Esophagus squamous epithelium (tissue), 5 donors: ENCODE measurements around the gene SKOR1. TPM values are rescaled to one million over a fixed set of nuclear protein-coding genes. Genes with fewer than 3 reads are reported as not detected.

Experiments used
- DNase-seq: peaks from one replicate; lab custom pipeline; 2025; lab: John Stamatoyannopoulos, UW
- H3K27ac ChIP-seq, 4 donors: fragments of 200-600 bp; sonication (generic); one replicate each; pipeline ENCODE4 v1.5.1; 2016 to 2019; ENCODE audit warnings: mild to moderate bottlenecking in 1 of 4
- H3K27me3 ChIP-seq, 4 donors: fragments of 200-600 bp; sonication (generic); 1 replicate in 3 of 4; 2 replicates in 1 of 4; pipeline versions ENCODE4 v1.5.1 to v1.6.0; 2017 to 2021; ENCODE audit warnings: antibody characterized with exemption in 1 of 4
- H3K36me3 ChIP-seq, 3 donors: fragments of 200-600 bp; sonication (generic); one replicate each; pipeline ENCODE4 v1.5.1; 2016 to 2019
- H3K4me1 ChIP-seq, 3 donors: fragments of 200-600 bp; sonication (generic); one replicate each; pipeline ENCODE4 v1.5.1; 2017 to 2019
- H3K4me3 ChIP-seq, 4 donors: fragments of 200-600 bp; sonication (generic); 1 replicate in 3 of 4; 2 replicates in 1 of 4; pipeline ENCODE4 v1.5.1; 2016 to 2019; ENCODE audit warnings: mild to moderate bottlenecking in 2 of 4, moderate library complexity in 1 of 4
- H3K9me3 ChIP-seq, 3 donors: fragments of 200-600 bp; sonication (generic); one replicate each; pipeline ENCODE4 v1.5.1; 2016 to 2019
- POLR2A ChIP-seq, 4 donors: fragments of 450-650 bp; IDR thresholded peaks; one replicate each; pipeline ENCODE4 v1.6.1; 2017; ENCODE audit warnings: antibody characterized with exemption in 4 of 4, mild to moderate bottlenecking in 4 of 4, moderate library complexity in 3 of 4
- WGBS, 2 donors: methylation state at CpG; one replicate each; pipeline ENCODE4 v1.1.5; 2018; 5-methylcytosine and 5-hydroxymethylcytosine counted together
- intact Hi-C: fragments of 100-400 bp; cut with DNase I; formaldehyde crosslinking; loops from one replicate; pipeline ENCODE4 v1.15.0; 2022
- total RNA-seq, 4 donors: library from RNA; depleted of rRNA; stranded (reverse); fragments of >200 nt; gene quantifications; one replicate each; pipeline ENCODE4 v1.1.0, GENCODE V29; 2016
- TF ChIP-seq, protein P1 (sequence below), 6 experiments: fragments of 450-650 bp in 4 of 6; fragments of 200-600 bp in 2 of 6; sonication (generic) in 2 of 6; IDR thresholded peaks; one replicate each; pipeline ENCODE4 v1.5.1; 2016 to 2019; ENCODE audit warnings: antibody characterized with exemption in 6 of 6, mild to moderate bottlenecking in 4 of 6, moderate library complexity in 4 of 6
- donor health status: DM: yes; HTN: yes; CAD: no.

Gene SKOR1
- total RNA-seq, 4 donors from 2014 or later = 0.09 to 0.76 (median 0.28) TPM

DNA sequence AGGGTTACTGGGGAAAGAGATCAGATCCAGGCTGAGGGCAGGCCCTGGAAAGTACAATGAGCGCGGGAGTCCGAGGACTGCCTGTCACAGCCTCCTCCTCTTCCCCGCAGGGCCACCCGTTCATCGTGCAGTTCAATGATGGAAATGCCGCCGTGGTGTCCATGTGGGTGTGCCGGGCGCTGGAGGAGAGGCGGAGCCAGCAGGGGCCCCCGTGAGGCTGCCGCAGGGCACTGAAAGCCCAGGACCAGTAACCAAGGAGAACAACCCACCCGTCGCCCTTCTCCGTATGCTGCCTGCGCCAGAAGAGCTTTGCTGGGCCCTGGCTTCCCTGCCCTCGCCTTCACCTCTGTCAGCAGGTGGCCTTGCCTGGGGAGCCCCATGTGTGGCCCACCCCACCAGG, 18.8 kb upstream of the SKOR1 start:
- WGBS, 2 donors = 100% methylated on average over 2 to 9 of the region's 18 CpGs
- intact Hi-C loops = no loop called here
- H3K36me3 ChIP-seq = peaks cover 0 to 38% (median 4%) of the 10 kb centered on the region in 3 donors
- no peak overlapping the region for H3K4me3 ChIP-seq
- no peaks in the 10 kb centered on the region for H3K9me3 ChIP-seq
- H3K27ac ChIP-seq = no peak overlapping the region
- no peak for DNase-seq
- no peaks in the 10 kb centered on the region for H3K27me3 ChIP-seq
- no peaks in the 10 kb centered on the region for H3K4me1 ChIP-seq
- TF ChIP-seq, protein P1, sequence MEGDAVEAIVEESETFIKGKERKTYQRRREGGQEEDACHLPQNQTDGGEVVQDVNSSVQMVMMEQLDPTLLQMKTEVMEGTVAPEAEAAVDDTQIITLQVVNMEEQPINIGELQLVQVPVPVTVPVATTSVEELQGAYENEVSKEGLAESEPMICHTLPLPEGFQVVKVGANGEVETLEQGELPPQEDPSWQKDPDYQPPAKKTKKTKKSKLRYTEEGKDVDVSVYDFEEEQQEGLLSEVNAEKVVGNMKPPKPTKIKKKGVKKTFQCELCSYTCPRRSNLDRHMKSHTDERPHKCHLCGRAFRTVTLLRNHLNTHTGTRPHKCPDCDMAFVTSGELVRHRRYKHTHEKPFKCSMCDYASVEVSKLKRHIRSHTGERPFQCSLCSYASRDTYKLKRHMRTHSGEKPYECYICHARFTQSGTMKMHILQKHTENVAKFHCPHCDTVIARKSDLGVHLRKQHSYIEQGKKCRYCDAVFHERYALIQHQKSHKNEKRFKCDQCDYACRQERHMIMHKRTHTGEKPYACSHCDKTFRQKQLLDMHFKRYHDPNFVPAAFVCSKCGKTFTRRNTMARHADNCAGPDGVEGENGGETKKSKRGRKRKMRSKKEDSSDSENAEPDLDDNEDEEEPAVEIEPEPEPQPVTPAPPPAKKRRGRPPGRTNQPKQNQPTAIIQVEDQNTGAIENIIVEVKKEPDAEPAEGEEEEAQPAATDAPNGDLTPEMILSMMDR (IDR thresholded peaks at IDR 0.05) = no peak
- TF ChIP-seq POLR2A (IDR thresholded peaks at IDR 0.05) = no peak

- Histone ChIP-seq H3K4me3 (no peak overlapping the region), H3K27ac (no peak overlapping the region), H3K4me1 (no peaks in the 10 kb centered on the region), H3K27me3 (no peaks in the 10 kb centered on the region), H3K36me3 (peaks cover 0 to 38% (median 4%) of the 10 kb centered on the region in 3 donors), H3K9me3 (no peaks in the 10 kb centered on the region)
- no peak for DNase-seq
- TF ChIP-seq, protein P1 (IDR thresholded peaks at IDR 0.05) = no peak
- TF ChIP-seq POLR2A (IDR thresholded peaks at IDR 0.05) = no peak
- intact Hi-C loops = no loop called here
- WGBS, 2 donors = no CpG with 5 or more reads among the region's 5 CpGs
Observed at GRCh38 chr15:67807141-67807540, 18.2 kb upstream of the SKOR1 start.

DNA sequence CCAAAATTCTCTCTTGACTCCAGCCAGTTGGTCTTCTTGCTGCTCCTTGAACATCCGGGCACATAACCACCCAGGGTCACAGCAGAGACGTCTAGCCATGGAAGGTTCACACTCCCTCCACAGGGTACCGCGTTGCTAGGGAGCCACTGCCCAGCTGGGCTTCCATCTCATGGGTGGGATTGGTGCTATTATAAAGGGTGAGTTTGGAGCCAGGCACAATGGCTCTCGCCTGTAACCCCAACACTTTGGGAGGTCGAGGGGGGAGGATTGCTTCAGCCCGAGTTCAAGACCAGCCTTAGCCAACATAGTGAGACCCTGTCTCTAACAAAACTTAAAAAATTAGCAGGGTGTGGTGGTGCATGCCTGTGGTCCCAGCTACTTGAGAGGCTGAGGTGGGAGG, 17.5 kb upstream of the SKOR1 start:
- peaks cover 0 to 38% (median 4%) of the 10 kb centered on the region in 3 donors for H3K36me3 ChIP-seq
- no peak overlapping the region for H3K4me3 ChIP-seq
- DNase-seq = no peak
- WGBS, 2 donors = 90 to 100% methylated on average over 3 of the region's 7 CpGs
- intact Hi-C loops = no loop called here
- no peak overlapping the region for H3K27ac ChIP-seq
- TF ChIP-seq, protein P1 (IDR thresholded peaks at IDR 0.05) = no peak
- no peak for TF ChIP-seq POLR2A (IDR thresholded peaks at IDR 0.05)
- H3K9me3 ChIP-seq = no peaks in the 10 kb centered on the region
- H3K4me1 ChIP-seq = no peaks in the 10 kb centered on the region
- H3K27me3 ChIP-seq = no peaks in the 10 kb centered on the region

DNA sequence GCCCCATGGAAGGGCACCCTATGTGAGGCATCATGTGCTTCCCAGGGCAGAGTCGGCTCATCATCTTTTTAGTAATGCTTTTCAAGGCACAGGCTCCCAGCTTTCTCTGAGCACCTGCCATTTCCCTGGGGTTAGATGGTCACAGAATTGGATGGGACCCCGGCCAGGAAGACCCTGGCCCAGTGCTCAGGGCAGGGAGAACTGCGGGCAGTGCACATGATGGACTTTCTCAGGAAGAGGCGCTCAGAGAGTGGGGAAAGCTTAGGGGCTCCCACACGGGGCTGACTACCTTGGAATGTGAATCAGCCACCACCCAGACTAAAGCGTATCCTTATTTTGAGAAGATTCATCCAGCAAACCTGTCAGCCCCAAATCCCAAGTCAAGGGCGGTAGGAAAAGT, 16.5 kb upstream of the SKOR1 start:
- H3K9me3 ChIP-seq = no peaks in the 10 kb centered on the region
- H3K4me3 ChIP-seq = no peak overlapping the region
- H3K27me3 ChIP-seq = no peaks in the 10 kb centered on the region
- DNase-seq = no peak
- no peaks in the 10 kb centered on the region for H3K4me1 ChIP-seq
- H3K27ac ChIP-seq = no peak overlapping the region
- TF ChIP-seq POLR2A (IDR thresholded peaks at IDR 0.05) = no peak
- TF ChIP-seq, protein P1 (IDR thresholded peaks at IDR 0.05) = no peak
- 79 to 100% methylated on average over 2 to 7 of the region's 7 CpGs for WGBS, 2 donors
- intact Hi-C loops = no loop called here
- H3K36me3 ChIP-seq = peaks cover 0 to 38% (median 4%) of the 10 kb centered on the region in 3 donors

DNA sequence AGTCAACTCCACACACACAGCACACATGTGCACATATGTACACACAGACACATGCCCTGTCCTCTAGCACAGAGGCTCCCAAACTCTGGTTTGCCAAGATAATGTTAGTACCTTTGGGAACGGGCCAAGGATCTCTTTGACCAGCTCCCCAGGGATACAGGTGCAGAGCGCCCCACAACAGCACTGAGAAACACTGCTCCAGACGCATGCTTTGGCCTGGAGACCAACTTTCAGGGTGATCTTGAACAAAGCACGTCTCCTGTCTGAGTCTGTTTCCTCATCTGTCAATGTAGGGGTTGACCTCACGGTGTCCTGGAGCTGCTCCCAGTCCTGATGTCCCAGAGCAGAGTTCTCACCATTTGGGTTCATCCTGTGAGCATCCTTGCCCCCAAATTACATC, 15.9 kb upstream of the SKOR1 start:
- H3K36me3 ChIP-seq = peaks cover 0 to 38% (median 4%) of the 10 kb centered on the region in 3 donors
- H3K4me1 ChIP-seq = no peaks in the 10 kb centered on the region
- H3K27me3 ChIP-seq = no peaks in the 10 kb centered on the region
- no peaks in the 10 kb centered on the region for H3K9me3 ChIP-seq
- 73 to 77% methylated on average over 3 to 4 of the region's 5 CpGs for WGBS, 2 donors
- no peak overlapping the region for H3K27ac ChIP-seq
- no peak for TF ChIP-seq POLR2A (IDR thresholded peaks at IDR 0.05)
- TF ChIP-seq, protein P1 (IDR thresholded peaks at IDR 0.05) = no peak
- DNase-seq = no peak
- no peak overlapping the region for H3K4me3 ChIP-seq
- intact Hi-C loops = no loop called here
